Measurements from ENCODE around the gene NT5C2.

- TF ChIP-seq CTCF (IDR thresholded peaks at IDR 0.05) (no peak), EZH2 (IDR thresholded peaks at IDR 0.05; ENCODE audit: borderline replicate concordance, insufficient read depth, low read depth, low read length, poor library complexity, severe bottlenecking) (no peak)
These were observed 87.6 kb downstream of the NT5C2 start for GRCh38 chr10:103105462-103105861.

Measured in B cell (primary cell).